AG10803 (cell line): ENCODE results near the gene MXD4.

Experiments
- DNase-seq: peaks from one replicate; pipeline ENCODE4 v3.0.0; 2010; ENCODE audit warnings: low read depth
- H3K4me3 ChIP-seq: 2 replicates; pipeline ENCODE4 v1.5.1; 2011; ENCODE audit warnings: mild to moderate bottlenecking, low read length, control low read depth
- TF ChIP-seq, protein P1 (sequence below): conservative IDR thresholded peaks from 2 replicates; pipeline ENCODE4 v1.5.1; 2011; ENCODE audit warnings: mild to moderate bottlenecking, low read length, control low read depth, inconsistent platforms

Gene MXD4

GRCh38 chr4:2266181-2266580 is 4.3 kb upstream of the MXD4 start:
- TF ChIP-seq, protein P1, sequence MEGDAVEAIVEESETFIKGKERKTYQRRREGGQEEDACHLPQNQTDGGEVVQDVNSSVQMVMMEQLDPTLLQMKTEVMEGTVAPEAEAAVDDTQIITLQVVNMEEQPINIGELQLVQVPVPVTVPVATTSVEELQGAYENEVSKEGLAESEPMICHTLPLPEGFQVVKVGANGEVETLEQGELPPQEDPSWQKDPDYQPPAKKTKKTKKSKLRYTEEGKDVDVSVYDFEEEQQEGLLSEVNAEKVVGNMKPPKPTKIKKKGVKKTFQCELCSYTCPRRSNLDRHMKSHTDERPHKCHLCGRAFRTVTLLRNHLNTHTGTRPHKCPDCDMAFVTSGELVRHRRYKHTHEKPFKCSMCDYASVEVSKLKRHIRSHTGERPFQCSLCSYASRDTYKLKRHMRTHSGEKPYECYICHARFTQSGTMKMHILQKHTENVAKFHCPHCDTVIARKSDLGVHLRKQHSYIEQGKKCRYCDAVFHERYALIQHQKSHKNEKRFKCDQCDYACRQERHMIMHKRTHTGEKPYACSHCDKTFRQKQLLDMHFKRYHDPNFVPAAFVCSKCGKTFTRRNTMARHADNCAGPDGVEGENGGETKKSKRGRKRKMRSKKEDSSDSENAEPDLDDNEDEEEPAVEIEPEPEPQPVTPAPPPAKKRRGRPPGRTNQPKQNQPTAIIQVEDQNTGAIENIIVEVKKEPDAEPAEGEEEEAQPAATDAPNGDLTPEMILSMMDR, result no peak
- H3K4me3 ChIP-seq, result no peak overlapping the region
- peak; percentile 69 for DNase-seq

GRCh38 chr4:2265113-2266110 is 3.5 kb upstream of the MXD4 start:
- no peak for DNase-seq
- TF ChIP-seq, protein P1, result 0 out of 2 replicates have a peak, but pooled peaks have one; percentile 13
- no peak overlapping the region for H3K4me3 ChIP-seq

GRCh38 chr4:2264481-2265041 is 2.7 kb upstream of the MXD4 start:
- H3K4me3 ChIP-seq, result no peak overlapping the region
- TF ChIP-seq, protein P1, result no peak
- no peak for DNase-seq

DNA sequence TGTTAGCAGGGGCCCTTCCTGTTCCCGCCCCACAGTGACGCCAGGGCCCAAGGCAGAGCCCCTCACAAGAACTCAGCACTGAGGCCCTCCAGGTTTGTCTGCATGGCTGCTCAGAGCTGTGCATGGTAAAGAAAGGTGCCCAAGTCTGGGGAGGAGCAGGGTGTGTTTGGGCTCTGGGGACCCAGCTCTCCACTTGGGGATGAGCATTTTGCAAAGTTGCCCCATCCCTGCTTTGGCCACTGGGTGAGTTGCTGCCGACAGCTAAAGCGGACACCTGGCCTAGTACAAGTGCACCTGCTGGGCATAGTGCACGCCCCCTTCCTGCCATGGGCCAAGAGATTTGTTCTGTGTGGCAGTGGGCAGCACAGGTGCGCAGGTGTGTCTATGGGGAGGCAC is 2.0 kb upstream of the MXD4 start:
- H3K4me3 ChIP-seq, result no peak overlapping the region
- TF ChIP-seq, protein P1, result no peak
- no peak for DNase-seq

- no peak for DNase-seq
- peak overlapping the region; percentile 70 for H3K4me3 ChIP-seq
- TF ChIP-seq, protein P1, result no peak
These were observed 988 bp upstream of the MXD4 start for GRCh38 chr4:2262944-2263250.

DNA sequence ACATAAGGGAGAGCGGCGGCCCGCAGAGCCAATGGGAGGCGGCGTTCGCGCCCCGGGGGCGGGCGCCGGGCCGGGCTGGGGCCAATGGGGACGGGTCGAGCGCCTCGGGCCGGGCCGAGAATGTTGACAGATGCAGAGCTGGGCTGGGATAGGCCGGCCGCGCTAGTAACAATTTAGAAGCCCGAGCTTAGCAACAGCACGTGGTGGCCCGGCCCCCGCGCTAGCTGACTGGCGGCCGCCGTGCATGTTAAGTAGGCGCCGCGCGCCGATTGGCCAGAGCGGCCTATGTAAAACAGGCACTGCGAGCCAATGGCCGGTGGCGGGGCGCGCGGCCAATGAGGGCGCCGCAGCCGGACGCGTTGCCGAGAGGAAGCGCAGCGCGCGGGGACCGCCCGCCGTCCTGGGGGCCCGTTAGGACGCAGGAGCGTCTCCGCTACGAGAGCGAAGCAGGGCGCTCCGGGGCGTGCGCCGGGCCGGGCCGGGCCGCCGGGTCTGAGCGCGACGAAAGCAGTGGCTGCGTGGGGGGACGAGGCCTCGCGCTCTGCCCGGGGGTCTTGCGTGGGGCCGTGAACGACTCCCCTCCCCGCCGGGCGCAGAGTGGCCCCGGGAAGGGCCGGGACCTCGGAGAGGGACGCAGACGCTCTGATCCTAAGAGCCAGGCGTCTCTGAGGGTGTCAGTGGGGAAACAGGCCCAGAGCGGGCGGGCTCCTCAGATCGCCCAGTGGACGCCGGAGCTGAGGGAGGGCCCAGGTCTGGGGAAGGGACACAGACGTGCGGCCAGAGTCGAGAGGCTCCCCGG is 435 bp upstream of the MXD4 start:
- H3K4me3 ChIP-seq, result peak overlapping the region; percentile 70
- TF ChIP-seq, protein P1, result no peak

More for the DNA sequence above, 435 bp upstream of the MXD4 start:
- DNase-seq, result peak; percentile 100
